Activated CD8-positive, alpha-beta memory T cell treated with anti-CD3 and anti-CD28 coated beads, Interleukin-2, amount 50 U/mL, for 4 hours (primary cell): ENCODE data around the gene ZNF79.

Experiments
- DNase-seq: peaks from one replicate; pipeline ENCODE4 v3.0.0-alpha.2; 2020

ZNF79 gene

DNA sequence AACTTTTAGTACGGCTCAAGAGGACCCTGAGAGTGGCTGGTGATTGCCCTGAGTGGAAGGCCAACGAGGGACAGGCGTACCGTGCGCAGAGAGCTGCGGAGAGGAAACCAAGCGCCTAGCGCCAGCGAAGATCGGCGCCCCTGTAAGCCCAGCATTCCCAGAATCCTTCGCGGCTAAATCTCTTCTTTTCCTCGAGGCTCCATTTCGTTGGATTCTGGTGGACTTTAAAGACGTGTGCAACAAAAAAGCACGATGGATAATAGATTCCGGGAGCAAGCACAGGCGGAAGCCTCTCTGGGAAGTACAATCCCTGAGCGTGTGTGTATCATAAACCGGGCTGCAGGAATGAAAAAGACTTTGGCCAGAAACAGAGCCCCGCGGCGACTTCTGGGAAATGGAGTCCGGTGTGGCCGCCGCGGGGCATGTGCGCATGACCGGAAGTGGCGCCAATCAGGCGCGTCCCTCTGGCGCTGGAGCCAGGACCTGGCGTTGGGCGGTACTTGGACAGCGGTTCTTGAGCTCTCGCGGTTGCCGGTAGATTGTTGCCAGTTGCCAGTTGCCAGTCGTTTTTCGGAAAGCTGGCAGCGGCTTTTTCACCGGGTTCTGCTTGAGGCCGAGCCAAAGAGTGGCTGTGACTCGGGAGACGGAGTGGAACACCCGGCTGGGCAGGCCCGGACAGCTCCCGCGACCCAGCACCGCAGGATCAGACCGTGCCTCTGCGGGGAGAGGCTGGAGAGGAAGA lies at the start of gene ZNF79:
Gene ZNF79, plus strand, starts transcription at position 449 of the 742 bp plus-strand sequence. CDS start 406 bp downstream, outside the sequence.
- DNase-seq, result peak; percentile 86

DNA sequence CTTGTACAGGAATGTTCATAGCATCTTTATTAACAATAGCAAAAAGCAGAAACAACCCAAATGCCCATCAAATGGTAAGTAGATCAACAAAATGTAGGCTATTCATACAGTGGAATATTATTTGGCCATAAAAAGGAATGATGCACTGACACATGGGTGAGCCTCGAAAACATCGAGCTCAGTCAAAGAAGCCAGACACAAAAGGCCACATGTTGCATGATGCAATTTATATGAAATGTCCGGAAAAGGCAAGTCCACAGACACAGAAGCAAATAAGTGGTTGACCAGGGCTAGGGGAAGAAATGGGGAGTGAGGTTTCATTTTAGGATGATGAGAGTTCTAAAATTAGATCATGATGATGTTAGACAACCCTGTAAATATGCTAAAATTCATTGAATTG lies 43.7 kb upstream of the ZNF79 start:
- no peak for DNase-seq

DNA sequence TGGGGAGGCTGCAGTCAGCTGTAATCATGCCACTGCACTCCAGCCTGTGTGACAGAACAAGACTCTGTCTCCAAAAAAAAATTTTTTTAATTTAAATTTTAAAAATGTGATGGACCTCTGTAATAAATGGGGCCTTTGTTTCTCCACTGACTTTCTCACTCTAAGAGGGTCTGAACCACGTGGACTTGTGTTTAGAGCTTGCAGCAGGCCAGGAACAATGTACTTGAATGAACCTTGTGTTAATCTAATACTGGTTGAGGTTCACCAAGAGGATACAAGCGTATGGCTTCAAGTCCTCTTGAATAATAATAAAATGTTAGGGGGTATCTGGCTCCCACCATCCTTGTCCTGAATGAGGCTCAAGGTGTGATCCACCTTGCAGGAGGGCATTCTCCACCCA lies 41.6 kb upstream of the ZNF79 start:
- no peak for DNase-seq

DNA sequence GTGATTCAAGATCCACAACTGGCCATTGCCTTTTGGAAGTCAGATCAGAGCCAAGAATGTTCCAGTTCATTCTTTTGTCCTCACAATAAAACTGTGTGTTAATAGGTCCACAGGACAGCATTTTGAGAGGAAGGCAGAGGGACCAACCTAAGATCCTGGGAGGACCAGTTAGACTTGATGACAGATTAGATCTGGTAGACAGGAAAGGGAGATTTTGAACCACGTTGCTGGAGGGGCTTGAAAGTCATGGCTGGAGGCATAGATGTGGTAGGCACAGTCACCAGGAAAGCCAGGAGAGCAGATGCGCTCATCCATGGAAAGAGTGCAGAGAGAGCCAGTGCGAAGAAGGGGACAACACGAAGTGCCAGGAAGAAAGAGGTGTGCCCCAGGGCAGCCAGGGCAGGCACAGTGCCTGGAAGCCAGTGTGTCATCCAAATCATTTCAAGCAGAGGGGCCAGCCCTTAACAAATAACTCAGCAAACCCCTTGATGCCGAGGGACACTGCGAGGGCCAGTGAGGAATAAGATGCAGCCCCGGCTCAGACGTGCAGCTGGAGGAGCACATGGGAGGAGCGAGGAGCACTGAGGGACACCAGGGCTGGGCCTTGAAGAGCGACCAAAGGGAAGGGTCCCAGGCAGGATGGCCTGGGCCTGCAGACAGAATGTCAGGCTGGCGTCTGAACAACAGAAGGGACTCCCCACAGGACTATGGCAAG lies 40.0 kb upstream of the ZNF79 start:
- DNase-seq, result peak; percentile 5

DNA sequence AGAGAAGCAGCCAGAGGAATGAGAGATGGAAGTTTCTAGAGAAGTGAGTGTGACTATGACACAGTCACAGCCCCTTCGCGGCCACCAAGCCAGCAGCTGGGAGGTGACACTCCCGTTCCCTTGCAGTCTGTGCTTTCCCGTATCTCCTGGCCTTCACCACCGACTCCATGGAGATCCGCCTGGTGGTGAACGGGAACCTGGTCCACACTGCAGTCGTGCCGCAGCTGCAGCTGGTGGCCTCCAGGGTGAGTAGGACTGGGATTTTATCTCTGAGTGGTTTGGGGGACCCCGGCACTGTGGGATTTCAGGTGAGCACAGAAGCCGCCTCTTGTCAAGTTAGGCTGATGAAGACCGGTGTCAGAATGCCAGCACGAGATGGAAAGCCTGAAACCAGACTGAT lies 39.3 kb upstream of the ZNF79 start:
- no peak for DNase-seq

DNA sequence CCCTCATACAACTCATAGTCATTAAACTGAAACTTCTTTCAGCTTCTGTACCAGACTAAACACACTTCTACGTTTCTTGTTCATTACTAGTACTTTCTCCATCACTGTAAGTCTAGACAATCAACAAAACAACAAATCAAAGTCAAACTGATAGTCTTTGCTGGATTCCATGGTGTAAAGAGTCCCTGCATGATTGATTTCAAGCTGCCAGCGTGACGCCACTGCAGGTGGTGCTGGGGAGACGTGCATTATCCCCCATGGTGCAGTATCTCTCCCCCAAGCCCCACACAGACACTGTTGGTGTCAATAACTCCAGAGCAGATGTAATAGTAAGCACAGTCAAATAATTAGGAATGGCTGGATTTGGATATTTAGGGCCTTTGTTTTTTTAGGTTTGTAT lies 37.9 kb upstream of the ZNF79 start:
- peak; percentile 4 for DNase-seq

DNA sequence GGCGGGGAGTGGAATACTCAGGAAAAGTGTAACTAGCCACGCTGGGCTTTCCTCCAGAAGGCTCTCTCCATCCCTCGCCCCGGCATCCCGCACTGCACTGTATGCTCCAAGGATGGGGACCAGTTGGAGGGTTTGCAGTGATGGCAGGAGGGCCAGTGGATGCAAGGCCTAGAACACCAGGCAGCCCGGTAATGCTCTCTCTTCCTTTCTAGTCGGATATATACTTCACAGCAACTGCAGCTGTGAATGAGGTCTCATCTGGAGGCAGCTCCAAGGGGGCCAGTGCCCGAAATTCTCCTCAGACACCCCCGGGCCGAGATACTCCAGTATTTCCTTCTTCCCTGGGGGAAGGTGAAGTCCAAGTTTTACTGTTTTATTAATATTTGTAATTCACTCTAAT lies 37.2 kb upstream of the ZNF79 start:
- no peak for DNase-seq

DNA sequence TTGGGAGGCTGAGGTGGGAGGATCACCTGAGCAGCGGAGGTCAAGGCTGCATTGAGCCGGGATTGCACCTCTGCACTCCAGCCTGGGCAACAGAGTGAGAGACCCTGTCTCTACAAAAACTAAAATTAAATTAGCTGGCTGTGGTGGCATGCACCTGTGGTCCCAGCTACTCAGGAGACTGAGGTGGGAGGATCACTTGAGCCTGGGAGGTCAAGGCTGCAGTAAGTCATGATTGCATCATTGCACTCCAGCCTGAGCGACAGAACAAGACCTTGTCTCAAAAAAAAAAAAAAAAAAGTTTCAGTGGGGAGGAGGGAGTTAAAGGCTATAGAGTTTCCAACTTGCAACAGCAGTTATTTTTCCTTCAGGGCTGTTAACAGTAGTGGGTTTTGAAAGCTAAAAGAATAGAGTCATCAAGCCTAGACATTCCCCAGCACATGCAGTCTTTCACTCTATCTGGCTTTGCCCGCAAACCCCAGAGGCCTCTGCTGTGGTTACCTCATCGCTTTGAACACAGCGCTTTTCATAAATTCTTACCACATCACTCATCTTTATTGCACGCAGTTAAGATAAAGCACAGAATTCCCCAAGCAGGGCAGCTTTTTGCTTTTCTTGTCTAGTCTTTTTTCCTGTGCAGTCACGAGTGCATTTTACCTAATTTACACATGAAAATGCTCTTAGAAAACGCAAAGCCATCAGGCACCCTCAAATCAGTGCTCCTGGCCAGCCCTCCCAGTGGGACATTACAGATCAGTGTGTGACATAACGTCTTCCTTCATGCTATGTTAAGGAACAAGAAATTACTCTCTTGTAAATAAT lies 35.9 kb upstream of the ZNF79 start:
- DNase-seq, result peak; percentile 80

DNA sequence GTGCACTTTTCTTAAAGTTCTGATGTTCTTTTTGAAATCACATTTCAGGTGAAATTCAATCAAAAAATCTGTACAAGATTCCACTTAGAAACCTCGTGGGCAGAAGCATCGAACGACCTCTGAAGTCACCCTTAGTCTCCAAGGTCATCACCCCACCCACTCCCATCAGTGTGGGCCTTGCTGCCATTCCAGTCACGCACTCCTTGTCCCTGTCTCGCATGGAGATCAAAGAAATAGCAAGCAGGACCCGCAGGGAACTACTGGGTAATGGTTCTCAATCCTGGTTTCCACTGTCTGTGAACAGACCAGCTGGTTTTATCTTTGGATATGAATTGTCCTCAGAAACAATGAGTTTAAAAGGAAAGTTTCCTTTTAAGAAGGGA lies 35.3 kb upstream of the ZNF79 start:
- no peak for DNase-seq

DNA sequence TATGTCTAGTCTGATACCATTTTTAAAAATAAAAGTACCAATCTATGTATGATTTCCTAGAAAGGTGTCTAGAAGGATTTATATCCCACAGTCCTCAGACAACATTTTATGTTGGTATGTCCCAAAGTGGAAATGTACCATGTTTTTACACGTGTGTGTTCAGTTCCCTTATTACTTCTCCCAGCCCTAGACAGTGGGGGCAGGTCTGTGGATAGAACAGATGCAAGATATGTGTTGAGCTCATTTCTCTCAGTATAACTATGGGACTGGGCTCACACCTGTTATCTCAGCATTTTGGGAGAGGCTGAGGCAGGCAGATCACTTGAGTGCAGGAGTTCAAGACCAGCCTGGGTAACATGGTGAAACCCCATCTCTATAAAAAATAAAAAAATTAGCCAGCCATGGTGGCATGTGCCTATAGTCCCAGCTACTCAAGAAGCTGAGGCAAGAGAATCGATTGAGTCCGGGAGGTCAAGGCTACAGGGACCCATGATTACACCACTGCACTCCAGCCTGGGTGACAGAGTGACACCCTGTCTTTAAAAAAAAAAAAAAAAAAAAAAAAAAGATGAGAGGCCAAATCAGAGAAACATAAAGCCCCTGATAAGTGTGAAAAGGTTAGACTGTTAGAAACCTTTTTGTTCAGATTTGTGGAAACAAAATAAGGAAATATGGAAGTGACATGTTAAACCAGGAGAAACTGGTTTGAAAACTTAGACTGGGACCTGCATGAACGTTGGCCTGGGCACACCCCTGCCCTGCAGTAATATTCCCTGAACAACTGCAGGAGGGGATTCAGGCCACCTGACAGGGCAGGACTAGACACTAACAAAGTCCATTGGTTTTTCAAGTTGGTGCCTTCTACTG lies 34.6 kb upstream of the ZNF79 start:
- no peak for DNase-seq

DNA sequence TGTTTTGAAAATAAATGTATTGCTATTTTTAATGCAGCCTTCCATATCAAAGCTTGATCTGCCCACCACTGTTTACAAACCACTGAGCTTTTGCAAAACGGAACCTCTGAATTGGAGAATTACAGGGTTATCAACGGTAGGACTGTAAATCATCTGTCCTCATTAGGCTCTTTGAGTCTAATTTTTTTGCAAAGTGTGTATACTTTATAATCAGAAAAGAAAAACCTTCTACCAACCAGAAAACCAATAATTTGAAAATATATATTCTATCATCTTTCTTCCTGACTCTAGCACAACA lies 34.0 kb upstream of the ZNF79 start:
- no peak for DNase-seq

DNA sequence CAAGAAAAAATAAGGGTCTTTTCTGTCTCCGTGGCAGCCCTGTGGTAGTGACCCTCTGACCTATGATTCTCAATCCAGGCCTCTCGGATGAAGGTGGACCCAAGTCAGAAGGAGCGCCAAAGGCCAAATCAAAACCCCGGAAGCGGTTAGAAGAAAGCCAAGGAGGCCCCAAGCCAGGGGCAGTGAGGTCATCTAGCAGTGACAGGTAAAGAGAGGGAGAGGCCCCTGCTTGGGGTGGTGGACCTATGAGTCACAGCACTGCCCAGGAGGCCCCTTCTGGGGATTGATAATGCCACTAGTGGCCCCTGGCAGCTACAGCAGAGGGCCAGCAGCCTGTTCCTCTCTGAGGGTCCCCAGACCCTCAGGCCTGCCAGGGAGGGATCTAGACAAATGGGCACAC lies 33.6 kb upstream of the ZNF79 start:
- no peak for DNase-seq

DNA sequence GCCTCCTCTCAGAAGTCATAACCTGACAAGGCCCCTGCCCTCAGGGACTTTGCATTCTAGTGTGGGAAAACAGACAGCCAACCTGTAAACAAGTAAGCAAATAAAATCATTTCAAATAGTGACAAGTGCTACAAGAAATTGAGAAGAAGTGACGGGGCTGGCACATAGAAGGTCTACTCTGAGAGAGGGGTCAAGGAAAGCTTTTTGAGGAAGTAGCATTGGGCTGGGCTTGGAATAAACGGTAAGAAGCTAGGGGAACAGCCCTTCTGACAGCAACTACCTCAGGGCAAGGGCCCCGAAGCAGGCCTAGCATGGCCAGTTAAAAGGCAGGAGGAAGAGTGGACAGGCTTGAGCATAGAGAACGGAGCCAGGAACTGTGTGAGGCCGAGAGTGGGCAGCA lies 32.0 kb upstream of the ZNF79 start:
- no peak for DNase-seq

DNA sequence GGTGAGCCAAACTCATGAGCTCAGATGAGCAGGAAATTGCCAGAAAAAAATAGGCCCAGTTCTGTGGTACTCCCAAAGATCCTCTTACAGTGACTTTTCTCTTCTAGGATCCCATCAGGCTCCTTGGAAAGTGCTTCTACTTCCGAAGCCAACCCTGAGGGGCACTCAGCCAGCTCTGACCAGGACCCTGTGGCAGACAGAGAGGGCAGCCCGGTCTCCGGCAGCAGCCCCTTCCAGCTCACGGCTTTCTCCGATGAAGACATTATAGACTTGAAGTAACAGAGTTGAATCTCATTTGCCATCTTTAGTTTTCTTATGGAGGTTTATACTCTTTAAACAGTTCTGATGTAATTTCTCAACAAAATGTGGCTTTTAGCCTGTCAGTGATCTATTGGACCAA lies 31.2 kb upstream of the ZNF79 start:
- no peak for DNase-seq

DNA sequence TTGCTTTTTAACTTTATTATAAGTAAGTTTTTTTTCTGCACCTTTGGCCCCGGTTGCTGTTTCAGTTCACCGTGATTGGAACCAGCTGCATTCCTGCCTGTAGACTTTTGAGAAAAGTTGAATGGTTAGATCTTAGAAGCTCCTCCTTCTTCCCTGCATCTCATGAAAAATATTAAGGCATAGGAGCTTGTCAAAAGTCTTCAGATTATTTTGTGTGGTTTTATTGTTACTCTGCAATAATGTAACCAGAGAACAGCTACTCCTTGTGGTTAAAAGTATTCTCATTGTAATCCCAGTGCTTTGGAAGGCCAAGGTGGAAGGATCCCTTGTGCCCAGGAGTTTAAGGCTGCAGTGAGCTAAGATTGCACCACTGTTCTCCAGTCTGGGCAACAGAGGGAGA lies 30.5 kb upstream of the ZNF79 start:
- DNase-seq, result no peak

DNA sequence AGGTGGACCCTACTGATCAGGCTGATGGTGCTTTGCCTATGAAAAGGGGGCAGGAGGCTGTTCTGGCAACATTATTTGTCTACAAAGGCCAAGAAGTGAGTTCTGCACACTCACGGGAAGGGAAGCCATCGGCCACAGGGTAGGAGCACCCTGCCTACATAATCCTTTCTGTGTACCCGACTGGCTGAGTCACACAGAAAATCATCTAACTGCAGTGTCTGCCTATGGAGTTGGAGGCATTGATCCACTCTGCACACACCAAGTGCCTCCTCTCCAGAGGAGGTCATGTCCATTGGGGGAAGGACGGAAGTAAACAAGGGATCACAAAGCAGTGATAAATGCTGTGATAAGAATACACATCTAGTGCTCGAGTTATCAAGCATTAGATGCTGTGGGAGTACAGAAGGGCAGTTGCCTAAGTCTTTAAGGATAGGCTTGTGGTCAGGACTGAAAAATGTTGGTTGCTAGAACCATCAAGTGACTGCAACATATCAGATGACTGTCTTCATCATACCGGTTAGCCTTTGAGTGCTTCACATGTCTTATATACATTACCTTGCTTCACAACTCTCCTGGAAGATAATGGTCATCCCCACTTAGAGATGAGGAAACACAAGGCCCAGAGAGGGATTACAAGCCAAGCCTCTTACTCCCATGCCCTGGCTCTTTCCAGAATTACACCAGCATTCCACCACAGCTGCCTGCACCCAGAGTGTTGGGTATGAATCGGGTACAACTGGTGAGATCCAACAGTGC lies 28.5 kb upstream of the ZNF79 start:
- no peak for DNase-seq

DNA sequence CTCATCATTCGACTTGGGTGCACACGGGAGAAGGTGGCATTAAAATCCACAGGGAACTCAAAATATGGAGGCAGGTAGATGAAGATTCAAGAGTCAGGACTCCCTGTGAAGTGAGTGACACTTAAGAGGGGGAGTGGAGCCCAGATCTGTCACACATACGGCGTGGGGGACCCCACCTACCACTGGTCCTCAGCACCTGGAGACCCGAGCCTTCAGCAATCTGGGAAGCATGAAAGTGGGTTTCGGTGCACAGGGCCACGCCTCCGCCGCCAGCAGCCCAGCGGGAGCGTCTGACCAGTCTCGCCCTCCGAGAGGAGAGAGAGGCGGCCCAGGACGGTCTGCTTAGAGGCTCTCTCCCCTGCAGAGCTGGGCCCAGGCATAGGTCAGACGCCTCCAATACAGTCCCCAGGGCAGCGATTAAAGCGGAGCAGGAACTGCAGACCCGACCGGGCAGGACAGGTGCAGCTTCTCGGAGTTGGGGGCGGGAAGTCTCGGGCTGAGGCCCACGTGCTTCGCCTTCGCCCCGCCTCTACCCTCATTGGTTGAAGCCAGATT lies 27.9 kb upstream of the ZNF79 start:
- DNase-seq, result no peak

DNA sequence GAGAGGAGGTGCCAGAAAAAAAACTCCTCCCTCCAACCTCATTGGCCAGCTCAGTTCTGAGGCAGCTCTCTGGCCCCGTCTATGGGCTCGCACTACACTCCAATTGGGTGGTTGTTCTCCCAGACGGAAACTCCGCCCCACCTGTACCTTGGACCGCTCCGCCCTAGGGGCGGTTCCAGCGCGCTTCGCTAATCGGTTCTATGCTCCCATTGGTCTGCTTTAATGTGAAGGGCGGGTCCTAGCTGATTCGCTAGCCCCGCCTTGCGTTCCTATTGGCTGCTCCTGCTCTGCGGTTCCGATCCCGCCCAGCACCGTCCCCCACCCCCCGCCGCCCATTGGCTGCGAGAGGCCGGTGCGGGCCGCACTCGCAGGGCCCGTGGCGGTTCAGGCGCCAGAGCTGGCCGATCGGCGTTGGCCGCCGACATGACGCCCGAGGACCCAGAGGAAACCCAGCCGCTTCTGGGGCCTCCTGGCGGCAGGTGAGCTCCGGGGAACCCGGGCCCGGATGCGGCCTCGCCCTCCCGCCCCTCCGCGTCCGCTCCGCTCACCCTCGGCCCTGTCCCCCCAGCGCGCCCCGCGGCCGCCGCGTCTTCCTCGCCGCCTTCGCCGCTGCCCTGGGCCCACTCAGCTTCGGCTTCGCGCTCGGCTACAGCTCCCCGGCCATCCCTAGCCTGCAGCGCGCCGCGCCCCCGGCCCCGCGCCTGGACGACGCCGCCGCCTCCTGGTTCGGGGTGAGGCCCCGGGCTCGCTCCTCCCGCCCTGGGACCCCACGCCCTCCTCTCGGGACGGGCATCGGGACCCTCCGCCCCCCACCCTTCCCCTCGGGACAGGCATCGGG lies 27.2 kb upstream of the ZNF79 start, which contains the start of gene SLC2A8:
Gene SLC2A8, plus strand, starts transcription at position 362 of the 838 bp plus-strand sequence. Its CDS starts 62 bp downstream, at position 424.
- peak; percentile 82 for DNase-seq

DNA sequence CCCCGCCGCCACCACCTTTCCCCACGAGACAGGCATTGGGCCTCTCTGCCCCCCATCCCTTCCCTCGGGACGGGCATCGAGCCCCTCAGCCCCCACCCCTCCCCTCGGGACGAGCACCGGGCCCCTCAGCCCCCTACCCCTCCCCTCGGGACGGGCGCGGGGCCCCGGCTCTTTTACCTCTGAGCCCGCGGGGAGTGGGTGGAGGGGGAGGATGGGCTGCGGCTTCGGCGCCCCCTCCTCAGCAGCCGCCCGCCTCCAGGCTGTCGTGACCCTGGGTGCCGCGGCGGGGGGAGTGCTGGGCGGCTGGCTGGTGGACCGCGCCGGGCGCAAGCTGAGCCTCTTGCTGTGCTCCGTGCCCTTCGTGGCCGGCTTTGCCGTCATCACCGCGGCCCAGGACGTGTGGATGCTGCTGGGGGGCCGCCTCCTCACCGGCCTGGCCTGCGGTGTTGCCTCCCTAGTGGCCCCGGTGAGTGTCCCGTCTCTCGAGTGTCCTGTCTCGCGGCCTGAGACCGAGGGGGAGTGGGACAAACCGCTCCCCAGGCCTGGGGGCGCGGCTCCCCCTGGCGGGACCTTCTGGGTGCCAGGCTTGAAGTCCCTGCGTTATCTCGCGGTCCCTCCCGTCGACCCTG lies 26.4 kb upstream of the ZNF79 start:
- DNase-seq, result peak; percentile 52

DNA sequence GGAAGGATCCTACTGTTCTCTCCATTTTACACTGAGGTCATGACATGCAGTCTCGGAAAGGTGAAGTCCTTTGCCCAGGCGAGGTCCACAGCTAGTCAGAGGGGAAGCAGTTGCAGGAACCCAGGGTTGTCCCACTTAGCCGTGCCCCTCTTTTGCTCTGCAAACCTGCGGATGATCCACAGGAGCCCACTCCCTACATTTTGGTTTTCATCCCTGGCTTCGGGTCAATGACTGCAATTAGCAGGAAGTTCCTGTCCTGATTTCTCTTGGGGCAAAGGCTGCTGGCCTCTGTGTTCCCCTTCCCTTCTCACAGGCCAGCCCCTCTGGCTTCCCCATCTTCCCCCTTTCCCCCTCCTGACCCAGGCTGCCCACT lies 25.9 kb upstream of the ZNF79 start:
- DNase-seq, result no peak
